ENCODE measurements around the gene UBR4.

The UBR4 gene

DNA sequence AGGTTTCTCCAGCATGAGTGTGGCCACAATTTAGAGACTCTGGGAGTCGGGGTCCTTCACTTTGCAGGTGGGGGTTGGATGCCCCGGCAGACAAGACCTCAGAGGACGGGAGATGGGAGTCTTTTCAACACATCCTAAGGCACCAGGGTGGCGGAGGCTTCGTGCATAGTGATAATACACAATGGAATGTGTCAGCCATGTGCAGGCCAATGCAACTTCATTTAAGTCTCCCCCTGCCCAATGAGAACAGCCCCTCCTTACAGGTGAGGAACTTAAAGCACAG, 177.7 kb downstream of the UBR4 start:
- no peak for DNase-seq

DNA sequence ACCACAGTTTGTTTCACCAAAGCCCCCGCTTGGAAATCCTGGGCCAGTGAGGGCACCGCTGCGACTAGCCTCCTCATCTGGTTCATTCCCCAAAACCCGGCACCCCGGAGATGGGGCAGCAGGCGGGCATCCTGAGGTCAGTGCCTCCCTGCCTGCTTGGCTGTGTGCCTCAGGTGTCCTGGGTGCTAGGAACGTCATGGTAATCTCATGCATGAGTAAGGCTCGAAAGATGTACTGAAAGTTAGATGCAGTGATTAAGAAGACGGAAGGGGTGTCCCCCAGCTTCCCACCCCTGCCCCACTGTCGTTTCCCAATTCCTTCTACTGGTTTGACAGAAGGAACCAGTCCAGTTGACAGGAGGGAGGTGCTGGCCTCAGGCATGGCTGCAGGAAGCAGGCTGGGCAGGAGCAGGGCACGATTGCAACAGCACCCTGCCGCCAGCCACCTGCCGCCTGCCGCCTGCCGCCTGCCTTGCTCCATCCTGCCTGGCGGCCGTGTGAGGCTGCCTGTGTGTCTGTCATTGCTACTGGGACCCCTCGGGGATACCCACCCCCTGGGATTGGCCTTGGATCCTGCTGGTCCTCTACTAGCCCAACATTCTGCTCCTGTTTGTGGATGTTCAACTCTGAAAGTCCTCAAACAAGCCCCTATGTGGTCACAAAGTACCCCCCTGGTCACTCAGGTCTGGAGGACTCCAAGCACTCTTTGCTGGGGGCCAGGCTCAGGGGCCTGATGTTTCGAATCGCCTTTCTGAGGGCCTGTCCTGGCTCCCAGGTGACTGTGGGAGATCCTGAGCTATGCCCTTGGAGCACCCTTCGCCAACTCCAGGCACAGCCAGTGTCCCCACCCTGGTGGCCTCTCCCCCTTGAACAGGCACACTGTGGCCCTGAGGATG, 180.6 kb downstream of the UBR4 start:
- DNase-seq, result no peak

DNA sequence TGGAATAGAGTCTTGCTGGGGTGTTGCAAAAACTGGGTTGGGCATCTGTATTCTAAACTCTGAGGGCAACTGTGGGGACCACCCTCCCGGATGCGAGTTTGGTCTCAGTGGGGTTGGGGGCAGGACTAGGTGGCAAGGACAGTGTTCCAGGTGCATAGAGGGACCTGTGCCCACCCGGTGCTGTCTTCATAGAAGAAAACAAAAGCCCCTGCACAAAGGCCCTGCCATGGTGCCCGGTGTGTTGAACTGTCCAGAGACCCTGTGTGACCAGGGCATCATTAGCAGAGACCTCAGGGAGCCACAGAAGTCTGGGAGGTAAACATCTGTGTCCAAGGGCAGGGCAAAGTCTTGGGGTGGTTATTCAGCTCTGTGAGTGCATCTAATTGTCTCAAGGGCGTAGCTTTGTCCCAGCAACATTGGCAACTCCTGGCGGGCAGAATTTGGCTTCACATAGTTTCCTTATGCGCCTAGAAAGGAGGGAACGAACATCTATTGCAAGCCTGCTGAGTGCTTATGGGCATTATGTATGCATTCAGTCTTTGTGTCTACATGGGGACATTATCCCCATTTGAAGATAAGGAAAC, 181.4 kb downstream of the UBR4 start:
- DNase-seq, result no peak

DNA sequence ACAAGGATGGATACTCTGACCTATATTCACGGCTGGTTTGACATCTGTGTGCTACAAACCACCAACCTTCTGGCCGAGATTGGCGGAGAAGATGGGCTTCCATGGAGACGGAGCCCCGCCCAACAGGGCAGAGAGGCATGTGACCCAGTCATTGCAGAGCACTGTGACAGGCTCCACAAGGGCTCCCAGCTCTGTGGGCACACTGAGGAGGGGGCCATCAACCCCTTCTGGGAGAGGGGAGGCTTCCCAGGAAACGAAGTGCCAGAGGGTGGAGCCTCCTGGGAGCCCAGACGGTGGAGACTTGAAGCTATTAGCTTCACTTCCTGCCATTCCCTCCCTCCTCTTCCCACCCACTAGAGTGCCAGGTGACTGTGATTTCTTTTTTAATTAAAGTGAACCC, 182.0 kb downstream of the UBR4 start:
- DNase-seq, result no peak

All from activated T-cell treated with anti-CD3 and anti-CD28 coated beads, Interleukin-2, amount 50 U/mL, for 48 hours (primary cell).